Activated CD8-positive, alpha-beta T cell treated with anti-CD3 and anti-CD28 coated beads for 36 hours (primary cell): ENCODE results near the gene TEP1. TPM values are rescaled to one million over a fixed set of nuclear protein-coding genes. Genes with fewer than 3 reads are reported as not detected.
"Not testable (repeated sequence)": the region's sequence is repeated elsewhere in the genome, so short reads cannot be mapped to it uniquely, and the experiment has no call there.

Experiments
- ATAC-seq: fragments of 200-7000 bp; cut with Tn5 transposase; one replicate; pipeline ENCODE4 v1.10.0; 2021; ENCODE audit warnings: mild to moderate bottlenecking, moderate library complexity
- CTCF ChIA-PET: fragments of 350-600 bp; sonication (Branson Sonifier 250); formaldehyde crosslinking; loops from one replicate; lab custom pipeline; 2021; ENCODE audit warnings: antibody characterized with exemption; lab: Charles Lee
- POLR2A ChIA-PET: fragments of 350-600 bp; sonication (Branson Sonifier 250); formaldehyde crosslinking; loops from one replicate; lab custom pipeline; 2021; ENCODE audit warnings: antibody characterized with exemption; lab: Charles Lee
- DNase-seq: peaks from one replicate; pipeline ENCODE4 v3.0.0-alpha.2; 2020
- H3K27ac Mint-ChIP-seq: one replicate; pipeline ENCODE4 v1.8.0; 2021; ENCODE audit warnings: mild to moderate bottlenecking, mixed read lengths
- H3K27me3 Mint-ChIP-seq: one replicate; pipeline ENCODE4 v1.8.0; 2021; ENCODE audit warnings: mixed read lengths
- H3K36me3 Mint-ChIP-seq: one replicate; pipeline ENCODE4 v1.8.0; 2021; ENCODE audit warnings: low read depth, mixed read lengths
- H3K4me1 Mint-ChIP-seq: one replicate; pipeline ENCODE4 v1.8.0; 2021; ENCODE audit warnings: low read depth, mixed read lengths
- H3K4me3 Mint-ChIP-seq: one replicate; pipeline ENCODE4 v1.8.0; 2021; ENCODE audit warnings: mild to moderate bottlenecking, moderate library complexity, mixed read lengths
- H3K9me3 Mint-ChIP-seq: one replicate; pipeline ENCODE4 v1.8.0; 2021; ENCODE audit warnings: mixed read lengths
- intact Hi-C: fragments of 100-400 bp; cut with micrococcal nuclease; formaldehyde crosslinking; loops from one replicate; pipeline ENCODE4 v1.10.0; 2022
- total RNA-seq, 2 experiments: library from RNA; stranded (reverse); gene quantifications; one replicate each; pipeline ENCODE4 v1.2.3, GENCODE V29; 2021
- TF ChIP-seq, protein P1 (sequence below): fragments of 200-600 bp; IDR thresholded peaks from one replicate; pipeline ENCODE4 v1.8.0; 2022; ENCODE audit warnings: antibody characterized with exemption, mild to moderate bottlenecking

TEP1 gene
- total RNA-seq, 2 experiments from 2014 or later, result 22.8 to 25.3 TPM

DNA sequence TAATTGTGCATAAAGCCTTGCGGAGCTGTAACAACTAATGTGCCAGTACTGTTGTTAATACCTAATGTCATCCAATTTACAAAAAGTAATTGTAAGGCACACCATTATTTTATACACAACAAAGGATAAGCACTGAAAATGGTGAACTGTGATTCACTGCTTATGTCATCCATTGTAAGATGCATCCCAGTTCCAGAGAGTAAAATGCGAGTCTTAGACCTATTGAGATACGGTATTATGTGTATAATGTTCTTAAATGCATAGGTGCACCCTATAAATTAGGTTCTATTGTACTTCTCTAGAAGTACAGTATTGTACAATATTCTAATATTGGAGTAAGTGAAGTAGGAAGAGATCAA, 69.5 kb downstream of the TEP1 start:
- TF ChIP-seq, protein P1, sequence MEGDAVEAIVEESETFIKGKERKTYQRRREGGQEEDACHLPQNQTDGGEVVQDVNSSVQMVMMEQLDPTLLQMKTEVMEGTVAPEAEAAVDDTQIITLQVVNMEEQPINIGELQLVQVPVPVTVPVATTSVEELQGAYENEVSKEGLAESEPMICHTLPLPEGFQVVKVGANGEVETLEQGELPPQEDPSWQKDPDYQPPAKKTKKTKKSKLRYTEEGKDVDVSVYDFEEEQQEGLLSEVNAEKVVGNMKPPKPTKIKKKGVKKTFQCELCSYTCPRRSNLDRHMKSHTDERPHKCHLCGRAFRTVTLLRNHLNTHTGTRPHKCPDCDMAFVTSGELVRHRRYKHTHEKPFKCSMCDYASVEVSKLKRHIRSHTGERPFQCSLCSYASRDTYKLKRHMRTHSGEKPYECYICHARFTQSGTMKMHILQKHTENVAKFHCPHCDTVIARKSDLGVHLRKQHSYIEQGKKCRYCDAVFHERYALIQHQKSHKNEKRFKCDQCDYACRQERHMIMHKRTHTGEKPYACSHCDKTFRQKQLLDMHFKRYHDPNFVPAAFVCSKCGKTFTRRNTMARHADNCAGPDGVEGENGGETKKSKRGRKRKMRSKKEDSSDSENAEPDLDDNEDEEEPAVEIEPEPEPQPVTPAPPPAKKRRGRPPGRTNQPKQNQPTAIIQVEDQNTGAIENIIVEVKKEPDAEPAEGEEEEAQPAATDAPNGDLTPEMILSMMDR, result peak; percentile 36
- ChIA-PET POLR2A (interaction anchor here (0.6 to 2.7 kb wide), 24 partner anchors 8 to 340 kb away, joined by 3 to 40 read pairs (median 5); partner anchors contain the start of genes APEX1, CCNB1IP1, OSGEP and PIP4P1), CTCF (interaction anchor here (0.9 to 10.2 kb wide), 12 partner anchors 10 to 627 kb away, joined by 3 to 125 read pairs (median 4); partner anchors contain the start of genes APEX1, CCNB1IP1 and OSGEP)
- intact Hi-C loops, result loop anchor here (1.0 to 5.0 kb wide), 3 partner anchors 118 to 338 kb away; partner anchors contain the start of genes PIP4P1 and RNASE4
- Mint-ChIP-seq H3K4me3 (peak overlapping the region; percentile 89), H3K27me3 (no peaks in the 10 kb centered on the region), H3K4me1 (peaks cover 11% of the 10 kb centered on the region), H3K9me3 (no peaks in the 10 kb centered on the region), H3K27ac (peak overlapping the region; percentile 96), H3K36me3 (peaks cover 24% of the 10 kb centered on the region)
- DNase-seq, result no peak
- no peak for ATAC-seq

DNA sequence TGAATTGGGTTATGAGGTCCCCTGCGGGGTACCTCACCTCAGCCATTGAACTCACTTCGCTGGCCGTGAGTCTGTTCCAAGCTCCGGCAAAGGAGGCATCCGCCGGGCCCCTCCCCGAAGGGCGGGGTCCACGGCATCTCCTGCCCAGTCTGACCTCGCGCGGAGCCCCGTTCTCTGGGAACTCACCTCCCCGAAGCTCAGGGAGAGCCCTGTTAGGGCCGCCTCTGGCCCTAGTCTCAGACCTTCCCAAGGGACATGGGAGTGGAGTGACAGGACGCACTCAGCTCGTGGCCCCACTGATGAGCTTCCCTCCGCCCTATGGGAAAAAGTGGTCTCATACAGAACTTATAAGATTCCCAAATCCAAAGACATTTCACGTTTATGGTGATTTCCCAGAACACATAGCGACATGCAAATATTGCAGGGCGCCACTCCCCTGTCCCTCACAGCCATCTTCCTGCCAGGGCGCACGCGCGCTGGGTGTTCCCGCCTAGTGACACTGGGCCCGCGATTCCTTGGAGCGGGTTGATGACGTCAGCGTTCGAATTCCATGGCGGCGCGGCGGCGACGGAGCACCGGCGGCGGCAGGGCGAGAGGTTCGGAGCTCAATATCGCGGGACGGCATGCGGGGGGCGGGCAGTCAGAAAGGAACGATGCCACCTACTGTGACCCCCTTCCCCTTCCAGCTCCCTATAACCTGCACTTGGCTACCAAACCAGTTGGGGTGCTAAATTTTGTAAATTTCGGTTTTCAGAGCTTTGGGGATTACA, 70.0 kb downstream of the TEP1 start, which contains the start of gene PARP2:
Gene PARP2 (plus strand): TSS at position 544 of the 770 bp plus-strand sequence. CDS start 7 bp downstream, at position 551.
- Mint-ChIP-seq H3K9me3 (no peaks in the 10 kb centered on the region), H3K36me3 (peaks cover 24% of the 10 kb centered on the region), H3K27me3 (no peaks in the 10 kb centered on the region), H3K27ac (peak within 1 kb of the TSS; percentile 96), H3K4me3 (peak within 1 kb of the TSS; percentile 89), H3K4me1 (peaks cover 11% of the 10 kb centered on the region)
- ATAC-seq (peak; percentile 91), DNase-seq (peak; percentile 96)
- intact Hi-C loops, result loop anchor here (1.0 to 5.0 kb wide), 3 partner anchors 119 to 339 kb away; partner anchors contain the start of genes PIP4P1 and RNASE4
- TF ChIP-seq, protein P1, result no peak
- ChIA-PET POLR2A (interaction anchor here (0.6 to 2.7 kb wide), 32 partner anchors 9 to 340 kb away, joined by 3 to 40 read pairs (median 5); partner anchors contain the start of genes APEX1, CCNB1IP1, OSGEP and PIP4P1), CTCF (interaction anchor here (1.0 to 10.2 kb wide), 13 partner anchors 11 to 628 kb away, joined by 3 to 125 read pairs (median 4); partner anchors contain the start of genes APEX1, CCNB1IP1 and OSGEP)

- ChIA-PET CTCF (interaction anchor here (1.0 to 10.2 kb wide), 2 partner anchors 12 to 120 kb away, joined by 3 to 125 read pairs; partner anchors contain the start of genes CCNB1IP1 and PIP4P1), POLR2A (interaction anchor here (0.7 to 2.7 kb wide), 5 partner anchors 9 to 174 kb away, joined by 3 to 40 read pairs (median 5); partner anchors contain the start of genes CCNB1IP1 and TEP1)
- no peak for DNase-seq
- Mint-ChIP-seq H3K36me3 (peaks cover 17% of the 10 kb centered on the region), H3K27me3 (peaks cover 2% of the 10 kb centered on the region), H3K4me3 (peak overlapping the region; percentile 89), H3K27ac (no peak overlapping the region), H3K9me3 (no peaks in the 10 kb centered on the region), H3K4me1 (peaks cover 11% of the 10 kb centered on the region)
- TF ChIP-seq, protein P1, result no peak
- no peak for ATAC-seq
- intact Hi-C loops, result loop anchor here (5.0 kb wide), 2 partner anchors 121 to 341 kb away; partner anchors contain the start of genes PIP4P1 and RNASE4
Measured at GRCh38 chr14:20341646-20342045, 71.7 kb downstream of the TEP1 start.

GRCh38 chr14:20341032-20341431, 72.3 kb downstream of the TEP1 start:
- intact Hi-C loops, result loop anchor here (5.0 kb wide), 2 partner anchors 121 to 341 kb away; partner anchors contain the start of genes PIP4P1 and RNASE4
- H3K9me3 Mint-ChIP-seq, H3K4me3 Mint-ChIP-seq, H3K27ac Mint-ChIP-seq, H3K27me3 Mint-ChIP-seq, DNase-seq, ATAC-seq: not testable (repeated sequence)
- ChIA-PET POLR2A (interaction anchor here (1.1 to 1.3 kb wide), 2 partner anchors 34 to 73 kb away, joined by 4 to 6 read pairs; partner anchors contain the start of gene TEP1), CTCF (interaction anchor here (10.2 kb wide), 1 partner anchor 12 kb away, joined by 125 read pairs; the partner anchor contains the start of gene CCNB1IP1)
- Mint-ChIP-seq H3K4me1 (peaks cover 11% of the 10 kb centered on the region), H3K36me3 (peaks cover 14% of the 10 kb centered on the region)

GRCh38 chr14:20334017-20334416, 79.3 kb downstream of the TEP1 start:
- Mint-ChIP-seq H3K4me1 (peaks cover 26% of the 10 kb centered on the region), H3K4me3 (no peak overlapping the region), H3K9me3 (no peaks in the 10 kb centered on the region), H3K27me3 (peaks cover 2% of the 10 kb centered on the region), H3K27ac (no peak overlapping the region), H3K36me3 (peaks cover 20% of the 10 kb centered on the region)
- DNase-seq (no peak), ATAC-seq (no peak)
- TF ChIP-seq, protein P1, result no peak
- intact Hi-C loops, result loop anchor here (5.0 kb wide), 1 partner anchor 78 kb away; the partner anchor contains the start of gene TEP1
- ChIA-PET CTCF (interaction anchor here (1.0 to 9.4 kb wide), 3 partner anchors 8 to 121 kb away, joined by 4 to 125 read pairs (median 7); partner anchors contain the start of genes APEX1, OSGEP and PARP2), POLR2A (interaction anchor here (1.3 to 4.7 kb wide), 3 partner anchors 9 to 348 kb away, joined by 4 to 40 read pairs (median 9); partner anchors contain the start of genes PARP2 and PNP)
